GM21786 (cell line): ENCODE results near the gene TBC1D21.
"Not testable (repeated sequence)": the region's sequence is repeated elsewhere in the genome, so short reads cannot be mapped to it uniquely, and the experiment has no call there.

Experiments
- ATAC-seq: cut with Tn5 transposase; IDR thresholded peaks from one replicate; pipeline ENCODE4 v1.9.1; 2021; ENCODE audit not compliant: unreplicated experiment

TBC1D21 gene

GRCh38 chr15:73927476-73928240 lies 54.3 kb downstream of the TBC1D21 start:
- ATAC-seq = no peak

- ATAC-seq = no peak
Measured at GRCh38 chr15:73928241-73928579, 54.8 kb downstream of the TBC1D21 start.

- no peak for ATAC-seq
Measured at GRCh38 chr15:73928971-73929627, 55.7 kb downstream of the TBC1D21 start.

GRCh38 chr15:73930371-73930770 lies 57.0 kb downstream of the TBC1D21 start:
- ATAC-seq = no peak

- no peak for ATAC-seq
Measured at GRCh38 chr15:73930790-73931281, 57.5 kb downstream of the TBC1D21 start.

- no peak for ATAC-seq
Measured at GRCh38 chr15:73931441-73931840, 58.1 kb downstream of the TBC1D21 start.

- no peak for ATAC-seq
Measured at GRCh38 chr15:73932381-73933191, 59.2 kb downstream of the TBC1D21 start.

GRCh38 chr15:73934281-73934680 lies 60.9 kb downstream of the TBC1D21 start:
- no peak for ATAC-seq

GRCh38 chr15:73935547-73935946 lies 62.2 kb downstream of the TBC1D21 start:
- ATAC-seq = no peak

GRCh38 chr15:73936181-73936580 lies 62.8 kb downstream of the TBC1D21 start:
- no peak for ATAC-seq

- ATAC-seq = no peak
Measured at GRCh38 chr15:73936588-73937290, 63.4 kb downstream of the TBC1D21 start.

GRCh38 chr15:73937296-73937695 lies 63.9 kb downstream of the TBC1D21 start:
- ATAC-seq = no peak

GRCh38 chr15:73937726-73938125 lies 64.4 kb downstream of the TBC1D21 start:
- ATAC-seq = no peak

GRCh38 chr15:73938516-73938915 lies 65.2 kb downstream of the TBC1D21 start:
- not testable (repeated sequence) for ATAC-seq
